Stimulated activated effector memory CD8-positive, alpha-beta T cell treated with anti-CD3 and anti-CD28 coated beads, Interleukin-12 subunit alpha, Interleukin-12 subunit beta, amount 100 ng/mL, for 72 hours (primary cell): ENCODE measurements around the gene ME3.
"Not testable (repeated sequence)": the region's sequence is repeated elsewhere in the genome, so short reads cannot be mapped to it uniquely, and the experiment has no call there.

Experiments
- ATAC-seq: fragments of 150-1000 bp; cut with Tn5 transposase; 2 replicates; pipeline ENCODE4 v1.10.0; 2021
- DNase-seq, 2 donors: peaks; one replicate each; pipeline ENCODE4 v3.0.0; 2021 to 2022; ENCODE audit warnings: low spot score in 2 of 2
- H3K27ac Mint-ChIP-seq: one replicate; pipeline ENCODE4 v1.8.0; 2022; ENCODE audit warnings: mild to moderate bottlenecking, mixed read lengths
- H3K36me3 Mint-ChIP-seq: one replicate; pipeline ENCODE4 v1.8.0; 2022; ENCODE audit warnings: mild to moderate bottlenecking, mixed read lengths
- H3K4me1 Mint-ChIP-seq: one replicate; pipeline ENCODE4 v1.8.0; 2022; ENCODE audit warnings: mixed read lengths
- H3K4me3 Mint-ChIP-seq: one replicate; pipeline ENCODE4 v1.8.0; 2022; ENCODE audit warnings: mild to moderate bottlenecking, mixed read lengths
- H3K9me3 Mint-ChIP-seq: one replicate; pipeline ENCODE4 v1.8.0; 2022; ENCODE audit warnings: mixed read lengths

Gene ME3

GRCh38 chr11:86623736-86624135, 48.7 kb downstream of the ME3 start:
- no peak for ATAC-seq
- no peak overlapping the region for H3K27ac Mint-ChIP-seq

GRCh38 chr11:86623041-86623621, 49.3 kb downstream of the ME3 start:
- Mint-ChIP-seq H3K36me3 (no peaks in the 10 kb centered on the region), H3K27ac (no peak overlapping the region), H3K4me1 (no peaks in the 10 kb centered on the region), H3K4me3 (no peak overlapping the region), H3K9me3 (peaks cover 6% of the 10 kb centered on the region)
- ATAC-seq (no peak), DNase-seq (no peak)

More at GRCh38 chr11:86623736-86624135, 48.7 kb downstream of the ME3 start:
- Mint-ChIP-seq H3K9me3 (peaks cover 6% of the 10 kb centered on the region), H3K4me3 (no peak overlapping the region), H3K36me3 (no peaks in the 10 kb centered on the region), H3K4me1 (no peaks in the 10 kb centered on the region)
- no peak for DNase-seq

GRCh38 chr11:86621854-86622253, 50.6 kb downstream of the ME3 start:
- no peaks in the 10 kb centered on the region for H3K36me3 Mint-ChIP-seq
- no peak for ATAC-seq
- H3K27ac Mint-ChIP-seq, result no peak overlapping the region
- no peaks in the 10 kb centered on the region for H3K4me1 Mint-ChIP-seq
- no peak overlapping the region for H3K4me3 Mint-ChIP-seq
- peaks cover 6% of the 10 kb centered on the region for H3K9me3 Mint-ChIP-seq
- DNase-seq, result no peak

GRCh38 chr11:86620891-86621521, 51.4 kb downstream of the ME3 start:
- Mint-ChIP-seq H3K36me3 (no peaks in the 10 kb centered on the region), H3K9me3 (peaks cover 6% of the 10 kb centered on the region), H3K4me3 (no peak overlapping the region), H3K4me1 (no peaks in the 10 kb centered on the region), H3K27ac (no peak overlapping the region)
- ATAC-seq, result no peak
- no peak for DNase-seq

GRCh38 chr11:86619428-86619827, 53.0 kb downstream of the ME3 start:
- ATAC-seq, H3K4me3 Mint-ChIP-seq, H3K36me3 Mint-ChIP-seq, H3K9me3 Mint-ChIP-seq, H3K27ac Mint-ChIP-seq, H3K4me1 Mint-ChIP-seq, DNase-seq: not testable (repeated sequence)

- no peak for ATAC-seq
- H3K9me3 Mint-ChIP-seq, result peaks cover 6% of the 10 kb centered on the region
- H3K4me1 Mint-ChIP-seq, result no peaks in the 10 kb centered on the region
- DNase-seq, result no peak
- no peaks in the 10 kb centered on the region for H3K36me3 Mint-ChIP-seq
- no peak overlapping the region for H3K27ac Mint-ChIP-seq
- H3K4me3 Mint-ChIP-seq, result no peak overlapping the region
Observed at GRCh38 chr11:86617502-86617901, 54.9 kb downstream of the ME3 start.

- H3K27ac Mint-ChIP-seq, result no peak overlapping the region
- no peaks in the 10 kb centered on the region for H3K4me1 Mint-ChIP-seq
- no peaks in the 10 kb centered on the region for H3K36me3 Mint-ChIP-seq
- DNase-seq (no peak), ATAC-seq (no peak)
- H3K9me3 Mint-ChIP-seq, result peaks cover 6% of the 10 kb centered on the region
- H3K4me3 Mint-ChIP-seq, result no peak overlapping the region
Observed at GRCh38 chr11:86615487-86615886, 56.9 kb downstream of the ME3 start.

GRCh38 chr11:86610559-86611341, 61.7 kb downstream of the ME3 start:
- DNase-seq (no peak), ATAC-seq (no peak)
- Mint-ChIP-seq H3K27ac (no peak overlapping the region), H3K9me3 (no peaks in the 10 kb centered on the region), H3K4me3 (no peak overlapping the region), H3K4me1 (no peaks in the 10 kb centered on the region), H3K36me3 (no peaks in the 10 kb centered on the region)

- Mint-ChIP-seq H3K4me3 (no peak overlapping the region), H3K9me3 (no peaks in the 10 kb centered on the region), H3K27ac (no peak overlapping the region), H3K4me1 (no peaks in the 10 kb centered on the region), H3K36me3 (no peaks in the 10 kb centered on the region)
- peak; percentile 77 for ATAC-seq
- DNase-seq, result peak; percentile 30 to 68
Observed at GRCh38 chr11:86608251-86608799, 64.1 kb downstream of the ME3 start.

- Mint-ChIP-seq H3K9me3 (no peaks in the 10 kb centered on the region), H3K4me1 (no peaks in the 10 kb centered on the region), H3K36me3 (no peaks in the 10 kb centered on the region), H3K27ac (no peak overlapping the region), H3K4me3 (no peak overlapping the region)
- DNase-seq, result no peak
- no peak for ATAC-seq
Observed at GRCh38 chr11:86606836-86607481, 65.5 kb downstream of the ME3 start.

- Mint-ChIP-seq H3K4me1 (no peaks in the 10 kb centered on the region), H3K4me3 (no peak overlapping the region), H3K36me3 (no peaks in the 10 kb centered on the region), H3K9me3 (no peaks in the 10 kb centered on the region), H3K27ac (no peak overlapping the region)
- no peak for DNase-seq
- ATAC-seq, result no peak
Observed at GRCh38 chr11:86606270-86606835, 66.1 kb downstream of the ME3 start.

GRCh38 chr11:86596861-86597586, 75.4 kb downstream of the ME3 start:
- no peak overlapping the region for H3K27ac Mint-ChIP-seq
- no peaks in the 10 kb centered on the region for H3K36me3 Mint-ChIP-seq
- DNase-seq (no peak), ATAC-seq (no peak)
- peaks cover 3% of the 10 kb centered on the region for H3K9me3 Mint-ChIP-seq
- H3K4me1 Mint-ChIP-seq, result peaks cover 15% of the 10 kb centered on the region
- no peak overlapping the region for H3K4me3 Mint-ChIP-seq

- H3K9me3 Mint-ChIP-seq, result peaks cover 3% of the 10 kb centered on the region
- H3K4me3 Mint-ChIP-seq, result no peak overlapping the region
- peaks cover 15% of the 10 kb centered on the region for H3K4me1 Mint-ChIP-seq
- H3K36me3 Mint-ChIP-seq, result no peaks in the 10 kb centered on the region
- ATAC-seq, result no peak
- H3K27ac Mint-ChIP-seq, result no peak overlapping the region
- no peak for DNase-seq
Observed at GRCh38 chr11:86595955-86596354, 76.5 kb downstream of the ME3 start.

GRCh38 chr11:86595451-86595850, 77.0 kb downstream of the ME3 start:
- ATAC-seq (no peak), DNase-seq (no peak)
- Mint-ChIP-seq H3K4me3 (no peak overlapping the region), H3K27ac (no peak overlapping the region), H3K36me3 (no peaks in the 10 kb centered on the region), H3K9me3 (peaks cover 3% of the 10 kb centered on the region), H3K4me1 (peaks cover 15% of the 10 kb centered on the region)
